NCI-H2107 (cell line): Measurements from ENCODE around the gene CCDC92B.
"Not testable (repeated sequence)": the region's sequence is repeated elsewhere in the genome, so short reads cannot be mapped to it uniquely, and the experiment has no call there.

Experiments
- DNase-seq: peaks from one replicate; lab custom pipeline; 2025; lab: John Stamatoyannopoulos, UW

The CCDC92B gene

DNA sequence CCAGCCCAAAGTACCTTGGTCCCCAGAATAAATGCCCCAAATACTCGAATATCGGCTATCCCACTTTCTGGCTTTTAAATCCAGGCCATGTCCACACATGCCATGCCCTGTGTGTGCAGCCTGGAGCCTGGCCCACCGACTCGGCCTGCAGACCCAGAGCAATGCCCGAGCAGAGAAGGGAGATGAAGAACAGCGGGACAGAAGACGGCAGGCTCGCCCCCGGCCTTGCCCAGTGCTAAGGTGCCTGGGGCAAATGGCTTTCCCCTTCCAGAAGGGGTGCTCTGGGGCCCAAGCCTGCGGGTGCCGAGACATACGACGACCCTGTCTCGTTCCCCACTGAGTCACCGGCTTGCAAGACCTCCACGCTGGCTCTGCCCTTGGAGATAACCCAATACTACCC lies 45.8 kb downstream of the CCDC92B start:
- no peak for DNase-seq

DNA sequence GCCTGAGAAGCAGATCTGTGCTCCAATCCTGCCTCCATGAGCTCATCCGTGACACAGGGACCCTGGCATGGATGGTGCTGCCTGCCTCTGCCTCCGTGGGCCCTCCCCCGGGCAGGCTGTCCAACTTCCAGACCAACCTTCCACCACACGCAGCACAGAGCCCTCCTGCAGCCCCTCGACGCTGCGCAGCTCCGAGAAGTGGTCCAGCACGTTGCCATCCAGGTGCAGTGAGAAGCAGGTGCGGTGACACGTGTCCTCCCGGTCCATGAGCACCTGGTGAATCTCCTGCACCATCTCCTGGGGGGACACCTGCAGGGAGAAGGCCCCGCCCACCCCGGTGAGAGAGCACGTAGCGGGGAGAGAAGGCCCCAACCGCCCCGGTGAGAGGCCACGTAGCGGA lies 46.3 kb downstream of the CCDC92B start:
- DNase-seq, result no peak

GRCh38 chr17:2701996-2702741 lies 47.3 kb downstream of the CCDC92B start:
- DNase-seq, result no peak

GRCh38 chr17:2701161-2701995 lies 48.1 kb downstream of the CCDC92B start:
- no peak for DNase-seq

DNA sequence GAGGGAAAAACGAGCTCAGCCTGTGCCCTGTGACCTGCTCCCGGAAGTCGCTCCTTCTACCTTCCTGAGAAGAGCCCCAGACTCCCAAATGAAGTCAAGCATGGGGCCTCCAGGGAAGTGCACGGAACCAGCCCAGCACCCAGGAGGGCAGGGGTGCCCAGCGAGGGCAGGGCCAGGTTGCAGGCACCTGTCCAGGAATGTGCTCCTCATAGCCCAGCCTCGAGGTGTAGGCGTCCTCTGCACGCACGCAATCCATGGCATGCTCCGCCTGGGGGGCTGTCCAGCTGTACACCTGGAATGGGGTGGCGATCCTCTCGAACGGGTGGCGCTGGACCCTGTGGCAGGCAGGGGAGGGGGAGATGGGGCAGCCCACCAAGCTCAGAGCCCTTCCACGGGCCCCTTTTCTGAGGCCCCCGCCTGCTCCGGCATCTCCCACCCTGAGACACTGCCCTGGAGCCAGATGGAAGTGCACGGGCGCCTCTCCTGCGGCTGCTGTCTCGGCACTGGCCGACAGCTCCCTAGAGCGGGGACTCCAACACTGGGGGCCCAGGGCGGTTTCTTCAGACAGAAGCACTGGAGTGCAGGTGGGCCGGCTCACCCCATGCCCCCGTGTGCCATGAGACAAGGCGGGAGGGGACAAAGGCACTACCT lies 48.8 kb downstream of the CCDC92B start:
- DNase-seq, result no peak

GRCh38 chr17:2700030-2700490 lies 49.4 kb downstream of the CCDC92B start:
- no peak for DNase-seq

DNA sequence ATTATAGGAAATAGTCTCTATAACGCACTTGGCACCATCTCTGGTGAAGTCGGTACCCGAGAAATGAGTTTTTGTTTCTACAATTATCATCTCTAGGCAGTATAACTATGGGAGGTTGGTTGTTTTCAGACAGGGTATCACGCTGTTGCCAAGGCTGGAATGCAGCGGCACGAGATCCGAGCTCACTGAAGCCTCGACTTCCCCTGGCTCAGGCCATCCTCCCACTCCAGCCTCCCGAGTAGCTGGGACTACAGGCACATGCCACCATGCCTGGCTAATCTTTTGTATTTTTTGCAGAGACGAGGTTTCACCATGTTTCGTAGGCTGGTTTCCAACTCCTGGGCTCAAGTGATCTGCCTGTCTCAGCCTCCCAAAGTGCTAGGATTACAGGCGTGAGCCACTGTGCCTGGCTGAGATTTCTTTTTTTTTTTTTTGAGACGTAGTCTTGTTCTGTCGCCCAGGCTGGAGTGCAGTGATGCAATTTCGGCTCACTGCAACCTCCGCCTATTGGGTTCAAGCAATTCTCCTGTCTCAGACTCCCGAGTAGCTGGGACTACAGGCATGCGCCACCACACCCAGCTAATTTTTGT lies 50.1 kb downstream of the CCDC92B start:
- DNase-seq, result not testable (repeated sequence)

GRCh38 chr17:2697611-2698162 lies 51.8 kb downstream of the CCDC92B start:
- DNase-seq, result no peak

GRCh38 chr17:2695961-2696760 lies 53.3 kb downstream of the CCDC92B start:
- no peak for DNase-seq

DNA sequence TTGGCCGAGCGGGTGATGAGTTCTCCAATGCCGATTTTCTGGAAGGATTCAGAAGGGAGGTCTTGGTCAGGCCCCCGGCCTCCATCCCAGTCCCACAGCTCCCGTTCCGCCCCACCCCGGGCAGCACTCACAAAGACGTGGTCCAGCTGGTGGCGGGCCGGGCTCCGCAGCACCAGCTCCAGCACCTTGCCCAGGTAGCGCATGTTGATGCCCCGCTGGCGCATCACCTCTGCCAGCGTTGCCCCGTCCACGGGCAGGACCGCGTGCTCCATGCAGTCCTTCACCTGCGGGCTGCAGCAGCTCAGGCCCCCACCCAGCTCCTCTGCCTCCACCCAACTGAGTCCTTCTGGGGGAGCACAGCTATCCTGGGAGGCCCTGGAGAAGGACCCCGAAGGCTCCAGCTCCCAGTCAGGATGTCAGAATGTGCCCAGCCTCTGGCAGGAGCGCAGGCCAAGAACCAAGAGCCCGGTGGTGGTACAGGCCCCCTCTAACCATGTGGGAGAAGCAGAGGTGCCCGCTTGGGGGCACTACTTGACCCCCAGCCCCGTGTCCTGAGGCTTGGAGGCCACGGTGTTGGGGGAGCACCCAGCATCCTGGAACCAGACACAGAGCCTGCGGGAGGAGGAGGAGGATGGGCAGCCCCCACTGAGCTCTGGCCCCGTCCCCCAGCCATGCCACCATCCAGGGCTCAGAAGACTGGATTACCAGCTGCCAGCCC lies 54.0 kb downstream of the CCDC92B start:
- DNase-seq, result no peak

- no peak for DNase-seq
Measured at GRCh38 chr17:2694381-2695242, 54.8 kb downstream of the CCDC92B start.

DNA sequence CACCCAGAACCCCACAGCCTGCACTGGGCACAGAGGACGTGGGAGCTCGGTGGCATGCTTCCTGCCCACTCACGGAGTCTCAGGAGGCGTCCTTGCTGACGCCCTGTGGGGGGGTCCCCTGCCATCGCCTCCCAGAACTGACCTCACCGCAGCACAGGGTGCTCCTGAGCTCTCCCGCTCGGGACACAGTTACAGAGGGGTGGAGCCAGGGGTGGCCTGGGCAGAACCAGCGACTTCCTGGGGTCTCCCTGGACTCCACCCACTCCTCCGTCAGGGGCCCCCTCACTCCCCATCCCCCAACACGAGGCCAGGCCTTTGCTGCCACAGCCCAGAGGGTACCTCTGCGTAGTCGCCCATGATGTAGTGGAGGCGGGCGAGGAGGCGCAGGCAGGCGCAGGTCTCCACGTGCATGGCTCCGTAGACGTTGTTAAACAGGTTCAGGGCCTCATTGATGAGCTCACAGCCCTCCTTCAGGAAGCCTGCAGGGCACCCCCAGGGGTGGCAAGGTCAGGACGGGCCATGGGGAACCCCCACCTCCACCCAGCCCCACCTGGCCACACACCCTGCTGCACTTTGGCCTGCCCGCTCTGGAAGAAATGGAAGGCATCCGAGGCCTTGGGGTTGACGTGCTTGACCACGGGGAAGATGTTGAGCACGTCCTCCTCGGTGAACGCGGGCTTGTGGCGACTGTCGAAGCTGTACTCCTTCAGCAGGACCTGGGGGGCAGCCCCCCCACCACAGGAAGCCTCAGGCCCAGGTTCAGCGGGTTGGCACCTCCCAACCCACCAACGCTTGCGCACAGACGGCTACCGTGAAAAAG lies 55.7 kb downstream of the CCDC92B start:
- no peak for DNase-seq

DNA sequence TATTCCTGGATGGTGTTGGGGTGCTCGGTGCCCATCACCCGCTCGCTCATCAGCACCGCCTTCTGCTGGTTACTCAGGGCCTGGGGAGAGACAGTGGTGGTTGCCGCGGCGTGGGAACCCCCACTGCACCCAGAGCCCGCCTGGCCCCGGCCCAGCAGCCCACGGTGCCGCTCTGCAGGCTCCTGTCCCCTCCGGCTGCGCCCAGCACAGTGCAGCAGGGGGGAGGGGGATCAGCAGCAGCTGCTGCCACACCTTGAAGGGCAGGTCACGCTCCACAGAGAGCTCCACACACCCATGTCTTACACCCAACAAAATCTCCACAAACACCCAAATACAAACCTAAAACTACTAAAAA lies 56.7 kb downstream of the CCDC92B start:
- DNase-seq, result no peak

DNA sequence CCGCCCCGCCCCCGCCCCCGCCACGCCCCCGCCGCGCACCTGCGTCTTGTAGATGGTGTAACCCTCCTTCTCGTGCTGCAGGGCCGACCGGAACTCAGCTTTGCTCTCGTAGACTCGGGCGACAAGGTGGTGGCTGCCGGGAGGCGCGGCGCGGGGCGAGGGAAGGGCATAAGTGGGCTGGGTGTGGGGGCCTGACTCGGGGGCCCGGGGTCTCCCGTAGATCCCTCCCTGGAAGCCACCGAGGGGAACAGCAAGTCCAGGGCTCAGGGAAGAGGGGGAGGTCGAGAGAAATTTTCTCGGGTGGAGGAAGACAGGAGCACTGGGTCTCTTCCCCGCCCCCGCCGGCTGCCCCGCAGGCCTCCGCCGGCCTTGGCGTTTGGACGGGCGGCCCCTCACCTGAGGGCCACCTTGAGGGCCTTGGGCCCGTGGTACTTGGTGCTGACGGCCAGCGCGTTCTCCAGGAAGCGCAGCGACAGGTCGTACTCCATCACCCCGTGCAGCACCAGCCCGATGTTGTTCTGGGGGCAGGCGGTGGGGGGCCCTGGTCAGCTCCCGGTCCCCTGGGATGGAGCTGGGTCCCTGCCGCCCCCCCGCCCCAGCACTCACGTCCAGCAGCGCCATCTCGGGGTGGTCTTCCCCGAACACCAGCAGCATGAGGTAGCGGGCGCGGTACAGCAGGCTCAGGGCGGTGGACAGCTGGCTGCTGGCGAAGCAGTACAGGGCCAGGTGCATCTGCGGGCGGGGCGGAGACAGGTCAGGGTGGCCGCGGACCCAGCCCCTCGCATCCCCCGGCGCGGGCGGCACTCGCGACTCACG lies 57.3 kb downstream of the CCDC92B start:
- DNase-seq, result no peak

GRCh38 chr17:2691069-2691871 lies 58.2 kb downstream of the CCDC92B start:
- DNase-seq, result no peak

- DNase-seq, result no peak
Measured at GRCh38 chr17:2690165-2691068, 59.0 kb downstream of the CCDC92B start.
